CD4-positive, alpha-beta T cell treated with Interleukin-21 for 1 hour (primary cell): ENCODE data around the gene TRPC3.

Experiments used
- DNase-seq: peaks from one replicate; pipeline ENCODE4 v3.0.0-alpha.2; 2020

Gene TRPC3

GRCh38 chr4:121869841-121870822, 81.7 kb downstream of the TRPC3 start, which contains the start of gene BBS7:
Gene BBS7 (minus strand): TSS chr4:121870474. CDS start chr4:121870313, 161 bp downstream.
- peak; percentile 96 for DNase-seq

GRCh38 chr4:121863799-121864198, 88.1 kb downstream of the TRPC3 start:
- DNase-seq: no peak

- DNase-seq: no peak
Measured at GRCh38 chr4:121861426-121861825, 90.4 kb downstream of the TRPC3 start.

GRCh38 chr4:121860121-121860520, 91.7 kb downstream of the TRPC3 start:
- no peak for DNase-seq

- DNase-seq: no peak
Measured at GRCh38 chr4:121851354-121851753, 100.5 kb downstream of the TRPC3 start.

- no peak for DNase-seq
Measured at GRCh38 chr4:121846662-121847061, 105.2 kb downstream of the TRPC3 start.

- DNase-seq: no peak
Measured at GRCh38 chr4:121842862-121843261, 109.0 kb downstream of the TRPC3 start.

GRCh38 chr4:121838136-121838535, 113.7 kb downstream of the TRPC3 start:
- DNase-seq: no peak

- DNase-seq: no peak
Measured at GRCh38 chr4:121829511-121829910, 122.3 kb downstream of the TRPC3 start.
